NT2/D1 (cell line): ENCODE data around the gene DBF4B.

Experiments
- SUZ12 ChIP-seq: IDR thresholded peaks from 2 replicates; pipeline ENCODE4 v1.6.1; 2011; ENCODE audit not compliant: insufficient read length, insufficient read depth; ENCODE audit errors: extremely low read depth
- YY1 ChIP-seq: IDR thresholded peaks from 2 replicates; pipeline ENCODE4 v1.6.1; 2011; ENCODE audit not compliant: insufficient read length, insufficient read depth
- ZNF274 ChIP-seq: IDR thresholded peaks from 2 replicates; pipeline ENCODE4 v1.6.1; 2011; ENCODE audit warnings: mild to moderate bottlenecking, low read depth, low read length

- TF ChIP-seq ZNF274 = no peak
- no peak for TF ChIP-seq YY1
- TF ChIP-seq SUZ12 = no peak
Measured at GRCh38 chr17:44776628-44777393, 68.3 kb downstream of the DBF4B start.
